Brain microvascular endothelial cell (primary cell): ENCODE results near the gene NDC80.
A peak's percentile ranks its signal among the peaks of the same experiment; 100 is the strongest.

Experiments
- DNase-seq: peaks from one replicate; pipeline ENCODE4 v3.0.0-alpha.2; 2020
- H3K27ac ChIP-seq: fragments of 250-450 bp; sonication (Bioruptor Pico); 2 replicates; pipeline ENCODE4 v1.5.1; 2020; ENCODE audit warnings: mild to moderate bottlenecking, moderate library complexity
- H3K27me3 ChIP-seq: fragments of 250-450 bp; sonication (Bioruptor Pico); replicated peaks from 2 replicates; pipeline ENCODE4 v1.5.1; 2020; ENCODE audit warnings: mild to moderate bottlenecking
- H3K36me3 ChIP-seq: fragments of 250-450 bp; sonication (Bioruptor Pico); replicated peaks from 2 replicates; pipeline ENCODE4 v1.5.1; 2020; ENCODE audit warnings: mild to moderate bottlenecking
- H3K4me3 ChIP-seq: 2 replicates; pipeline ENCODE4 v1.5.1; 2011; ENCODE audit warnings: low read depth, mild to moderate bottlenecking, control low read depth, low read length, moderate library complexity
- CTCF ChIP-seq: IDR thresholded peaks from 2 replicates; pipeline ENCODE4 v1.5.1; 2011; ENCODE audit warnings: low read depth, mild to moderate bottlenecking, moderate library complexity, low read length, control low read depth, inconsistent platforms; ENCODE audit errors: missing control alignments
- in situ Hi-C: cut with HindIII; loops from 2 replicates; pipeline ENCODE4 v1.10.0; 2017; ENCODE audit warnings: low sequenced_read_pairs, low pct_ligation_motif_present

NDC80 gene

GRCh38 chr18:2653467-2653866, 82.1 kb downstream of the NDC80 start:
- TF ChIP-seq CTCF, result no peak
- Histone ChIP-seq H3K4me3 (no peak overlapping the region), H3K27ac (no peak overlapping the region), H3K36me3 (no peaks in the 10 kb centered on the region), H3K27me3 (no peaks in the 10 kb centered on the region)
- in situ Hi-C loops, result no loop called here
- DNase-seq, result no peak

GRCh38 chr18:2654169-2654927, 83.0 kb downstream of the NDC80 start:
- Histone ChIP-seq H3K4me3 (peak overlapping the region; percentile 93), H3K27ac (peak overlapping the region; percentile 89), H3K27me3 (no peaks in the 10 kb centered on the region), H3K36me3 (no peaks in the 10 kb centered on the region)
- no peak for DNase-seq
- in situ Hi-C loops, result no loop called here
- TF ChIP-seq CTCF, result no peak

GRCh38 chr18:2654928-2655177, 83.5 kb downstream of the NDC80 start:
- no peaks in the 10 kb centered on the region for H3K27me3 ChIP-seq
- no peak for TF ChIP-seq CTCF
- H3K27ac ChIP-seq, result peak overlapping the region; percentile 89
- no peaks in the 10 kb centered on the region for H3K36me3 ChIP-seq
- peak overlapping the region; percentile 93 for H3K4me3 ChIP-seq
- no peak for DNase-seq
- in situ Hi-C loops, result no loop called here

- DNase-seq, result peak; percentile 60
- in situ Hi-C loops, result no loop called here
- TF ChIP-seq CTCF, result no peak
- peak within 1 kb of the TSS; percentile 93 for H3K4me3 ChIP-seq
- H3K27me3 ChIP-seq, result no peaks in the 10 kb centered on the region
- H3K36me3 ChIP-seq, result no peaks in the 10 kb centered on the region
- peak within 1 kb of the TSS; percentile 89 for H3K27ac ChIP-seq
Observed at GRCh38 chr18:2655178-2655953, 84.0 kb downstream of the NDC80 start, which contains the start of gene SMCHD1. Gene SMCHD1 (plus strand): TSS chr18:2655726. CDS start chr18:2656076, 350 bp downstream.

- Histone ChIP-seq H3K4me3 (peak overlapping the region; percentile 93), H3K27me3 (no peaks in the 10 kb centered on the region), H3K27ac (peak overlapping the region; percentile 89), H3K36me3 (no peaks in the 10 kb centered on the region)
- TF ChIP-seq CTCF, result no peak
- DNase-seq, result peak; percentile 16
- in situ Hi-C loops, result no loop called here
Observed at GRCh38 chr18:2655954-2656236, 84.5 kb downstream of the NDC80 start.
